Fibroblast of lung (primary cell): ENCODE measurements around the gene HDLBP. TPM values are rescaled to one million over a fixed set of nuclear protein-coding genes. Genes with fewer than 3 reads are reported as not detected.

Source experiments
- DNase-seq, 2 donors: peaks; one replicate each; pipeline versions ENCODE4 v3.0.0 to v3.0.0-alpha.2; 2010; ENCODE audit warnings: low read depth in 2 of 2
- H2AFZ ChIP-seq: 2 replicates; pipeline ENCODE4 v1.5.1; 2012; ENCODE audit warnings: low read length, control low read depth, inconsistent platforms
- H3K27ac ChIP-seq: 2 replicates; pipeline ENCODE4 v1.5.1; 2011; ENCODE audit warnings: low read length, control low read depth; ENCODE audit not compliant: insufficient read depth
- H3K27me3 ChIP-seq: 2 replicates; pipeline ENCODE4 v1.5.1; 2011; ENCODE audit warnings: mild to moderate bottlenecking, low read length; ENCODE audit not compliant: control insufficient read depth, insufficient read depth
- H3K36me3 ChIP-seq: 2 replicates; pipeline ENCODE4 v1.5.1; 2011; ENCODE audit warnings: low read length; ENCODE audit not compliant: control insufficient read depth, insufficient read depth
- H3K4me1 ChIP-seq: 2 replicates; pipeline ENCODE4 v1.5.1; 2011; ENCODE audit warnings: low read length; ENCODE audit not compliant: control insufficient read depth, insufficient read depth; ENCODE audit errors: extremely low read depth
- H3K4me2 ChIP-seq: 2 replicates; pipeline ENCODE4 v1.5.1; 2011; ENCODE audit warnings: low read length, control low read depth; ENCODE audit not compliant: insufficient read depth; ENCODE audit errors: extremely low read depth
- H3K4me3 ChIP-seq, 4 experiments: fragments of 200-600 bp in 1 of 4; sonication (generic) in 1 of 4; replicated peaks in 1 of 4; 2 replicates each; pipeline ENCODE4 v1.5.1; 2011 to 2016; ENCODE audit warnings: low read length in 4 of 4, low read depth in 3 of 4, mild to moderate bottlenecking in 3 of 4, control low read depth in 2 of 4, inconsistent platforms in 1 of 4, mixed read lengths in 1 of 4; ENCODE audit not compliant: insufficient read depth in 1 of 4; ENCODE audit errors: control extremely low read depth in 1 of 4
- H3K79me2 ChIP-seq: 2 replicates; pipeline ENCODE4 v1.5.1; 2012; ENCODE audit warnings: mild to moderate bottlenecking, low read length, inconsistent platforms; ENCODE audit not compliant: control insufficient read depth, insufficient read depth
- H3K9ac ChIP-seq: 2 replicates; pipeline ENCODE4 v1.5.1; 2011; ENCODE audit warnings: mild to moderate bottlenecking, low read length, control low read depth; ENCODE audit not compliant: insufficient read depth
- H3K9me3 ChIP-seq: 2 replicates; pipeline ENCODE4 v1.5.1; 2012; ENCODE audit warnings: low read depth, low read length; ENCODE audit not compliant: control insufficient read depth, insufficient read depth
- H4K20me1 ChIP-seq: 2 replicates; pipeline ENCODE4 v1.5.1; 2011; ENCODE audit warnings: low read length; ENCODE audit not compliant: control insufficient read depth, insufficient read depth; ENCODE audit errors: extremely low read depth
- CTCF ChIP-seq, 2 donors: IDR thresholded peaks in 1 of 2; conservative IDR thresholded peaks in 1 of 2; 1 replicate in 1 of 2; 2 replicates in 1 of 2; pipeline ENCODE4 v1.5.1; 2011 to 2012; ENCODE audit warnings: low read length in 2 of 2, control low read depth in 1 of 2, inconsistent platforms in 1 of 2, low read depth in 1 of 2, mild to moderate bottlenecking in 1 of 2
- EZH2 ChIP-seq: IDR thresholded peaks from 2 replicates; pipeline ENCODE4 v1.5.1; 2012; ENCODE audit warnings: low read length, control low read depth, mild to moderate bottlenecking; ENCODE audit errors: missing control alignments
- polyA plus RNA-seq, 2 donors: library from polyadenylated mRNA; depleted of rRNA in 1 of 2; stranded (reverse) in 1 of 2; unstranded in 1 of 2; fragments of >200 nt; gene quantifications; 2 replicates each; pipeline ENCODE4 v1.2.1, GENCODE V29; 2011 to 2012; ENCODE audit warnings: missing spikeins in 1 of 2
- total RNA-seq: library from RNA; depleted of rRNA; stranded (reverse); fragments of >200 nt; gene quantifications from 2 replicates; pipeline ENCODE4 v1.2.1, GENCODE V29; 2014

Gene HDLBP
- total and polyA plus RNA-seq, 2 donors (not counting 1 experiment from before 2014, with no cell fraction given): 626 to 1,354 TPM

- Histone ChIP-seq H3K4me2 (no peak overlapping the region), H3K4me1 (peaks cover 2% of the 10 kb centered on the region), H3K9ac (no peak overlapping the region), H2AFZ (no peak overlapping the region), H3K36me3 (no peaks in the 10 kb centered on the region), H3K27ac (no peak overlapping the region), H3K79me2 (peaks cover 71% of the 10 kb centered on the region), H3K4me3 (no peak overlapping the region), H4K20me1 (peaks cover 3% of the 10 kb centered on the region), H3K9me3 (no peaks in the 10 kb centered on the region), H3K27me3 (no peaks in the 10 kb centered on the region)
- TF ChIP-seq EZH2: no peak
- DNase-seq: no peak
Observed at GRCh38 chr2:241275910-241276309, 39.6 kb downstream of the HDLBP start.

- no peak for DNase-seq
- Histone ChIP-seq H3K4me2 (no peak overlapping the region), H3K36me3 (no peaks in the 10 kb centered on the region), H3K4me3 (no peak overlapping the region), H2AFZ (no peak overlapping the region), H4K20me1 (peaks cover 7% of the 10 kb centered on the region), H3K27me3 (no peaks in the 10 kb centered on the region), H3K79me2 (peaks cover 72% of the 10 kb centered on the region), H3K27ac (no peak overlapping the region), H3K9ac (no peak overlapping the region), H3K4me1 (peaks cover 2% of the 10 kb centered on the region), H3K9me3 (no peaks in the 10 kb centered on the region)
- TF ChIP-seq EZH2 (no peak), CTCF (conservative IDR thresholded peaks at IDR 0.05 in 1 of 2, IDR thresholded peaks at IDR 0.05 in 1 of 2; ENCODE audit: low read depth in 1 of 2, low read length in 2 of 2) (no peak)
Observed at GRCh38 chr2:241275504-241275903, 40.0 kb downstream of the HDLBP start.

- H3K9me3 ChIP-seq: no peaks in the 10 kb centered on the region
Observed at GRCh38 chr2:241274127-241274526, 41.3 kb downstream of the HDLBP start.

More at GRCh38 chr2:241274127-241274526, 41.3 kb downstream of the HDLBP start:
- H2AFZ ChIP-seq: no peak overlapping the region
- peaks cover 4% of the 10 kb centered on the region for H3K4me1 ChIP-seq
- no peaks in the 10 kb centered on the region for H3K36me3 ChIP-seq
- TF ChIP-seq EZH2 (no peak), CTCF (conservative IDR thresholded peaks at IDR 0.05 in 1 of 2, IDR thresholded peaks at IDR 0.05 in 1 of 2; ENCODE audit: low read depth in 1 of 2, low read length in 2 of 2) (no peak)
- no peak overlapping the region for H3K9ac ChIP-seq
- H3K27ac ChIP-seq: no peak overlapping the region
- H3K79me2 ChIP-seq: peaks cover 74% of the 10 kb centered on the region
- DNase-seq: no peak
- peaks cover 7% of the 10 kb centered on the region for H4K20me1 ChIP-seq
- no peak overlapping the region for H3K4me2 ChIP-seq
- H3K27me3 ChIP-seq: no peaks in the 10 kb centered on the region
- H3K4me3 ChIP-seq: no peak overlapping the region
